H1 (cell line): ENCODE measurements around the gene RPL28. TPM values are rescaled to one million over a fixed set of nuclear protein-coding genes. Genes with fewer than 3 reads are reported as not detected.

ENCODE experiments used
- CTCF ChIA-PET: fragments of 300-600 bp; sonication (Branson Sonifier 250); formaldehyde crosslinking; loops from one replicate; lab custom pipeline; 2021; ENCODE audit not compliant: partially characterized antibody; lab: Charles Lee
- POLR2A ChIA-PET: fragments of 300-600 bp; sonication (Branson Sonifier 250); formaldehyde crosslinking; loops from one replicate; lab custom pipeline; 2021; ENCODE audit warnings: inconsistent platforms; ENCODE audit not compliant: partially characterized antibody; lab: Charles Lee
- DNase-seq, 2 experiments: peaks; one replicate each; pipeline versions ENCODE4 v3.0.0 to v3.0.0-alpha.2; 2010 to 2022; ENCODE audit warnings: low spot score in 2 of 2, low read depth in 1 of 2, mixed read lengths in 1 of 2
- FAIRE-seq: peaks from 2 replicates; lab custom pipeline; 2011; peaks lifted over from hg19 to GRCh38; lab: Jason Lieb, UNC
- H2AFZ ChIP-seq: 2 replicates; pipeline ENCODE4 v1.8.1; 2012; ENCODE audit warnings: low read length, inconsistent platforms
- H2AK5ac ChIP-seq: 2 replicates; pipeline ENCODE4 v1.6.1; 2013; ENCODE audit warnings: low read depth, low read length
- H2BK120ac ChIP-seq: replicated peaks from 2 replicates; pipeline ENCODE3; 2013; ENCODE audit warnings: low read depth, low read length, inconsistent platforms
- H2BK12ac ChIP-seq: 2 replicates; pipeline ENCODE4 v1.6.1; 2013; ENCODE audit warnings: low read depth, low read length
- H2BK15ac ChIP-seq: 2 replicates; pipeline ENCODE4 v1.6.1; 2013; ENCODE audit warnings: low read length
- H2BK20ac ChIP-seq: 2 replicates; pipeline ENCODE4 v1.6.1; 2013; ENCODE audit warnings: low read length
- H2BK5ac ChIP-seq: 2 replicates; pipeline ENCODE4 v1.6.1; 2013; ENCODE audit warnings: low read depth, low read length
- H3K14ac ChIP-seq: 2 replicates; pipeline ENCODE4 v1.6.1; 2013; ENCODE audit warnings: inconsistent platforms; ENCODE audit not compliant: insufficient read length
- H3K18ac ChIP-seq: 2 replicates; pipeline ENCODE4 v1.6.1; 2013; ENCODE audit warnings: low read length; ENCODE audit errors: extremely low read depth
- H3K23ac ChIP-seq: 2 replicates; pipeline ENCODE4 v1.6.1; 2013; ENCODE audit warnings: inconsistent platforms; ENCODE audit not compliant: insufficient read length
- H3K23me2 ChIP-seq: 2 replicates; pipeline ENCODE4 v1.6.1; 2013; ENCODE audit warnings: low read depth, low read length
- H3K27ac ChIP-seq: 2 replicates; pipeline ENCODE4 v1.6.1; 2011; ENCODE audit warnings: low read depth, low read length, inconsistent platforms
- H3K27me3 ChIP-seq, 4 experiments: replicated peaks in 1 of 4; 1 replicate in 1 of 4; 2 replicates in 3 of 4; pipeline versions ENCODE4 v1.6.1 to v1.8.1; 2011 to 2013; ENCODE audit warnings: low read length in 3 of 4, mild to moderate bottlenecking in 3 of 4, inconsistent platforms in 2 of 4, mixed read lengths in 2 of 4, moderate library complexity in 1 of 4; ENCODE audit not compliant: control insufficient read depth in 3 of 4, insufficient read depth in 3 of 4; ENCODE audit errors: extremely low read depth in 1 of 4
- H3K36me3 ChIP-seq, 4 experiments: 2 replicates each; pipeline versions ENCODE4 v1.6.1 to v1.8.1; 2011 to 2013; ENCODE audit warnings: mild to moderate bottlenecking in 4 of 4, low read length in 3 of 4, moderate library complexity in 2 of 4, control low read depth in 1 of 4, inconsistent platforms in 1 of 4; ENCODE audit not compliant: insufficient read depth in 4 of 4, control insufficient read depth in 2 of 4
- H3K4ac ChIP-seq: replicated peaks from 2 replicates; pipeline ENCODE3; 2013; ENCODE audit warnings: low read length, low read depth, mixed read lengths, inconsistent platforms; ENCODE audit not compliant: insufficient read length
- H3K4me1 ChIP-seq, 4 experiments: replicated peaks in 1 of 4; 1 replicate in 1 of 4; 2 replicates in 3 of 4; pipeline versions ENCODE4 v1.6.1 to v1.8.1; 2011 to 2013; ENCODE audit warnings: low read length in 3 of 4, inconsistent platforms in 2 of 4, mixed read lengths in 1 of 4; ENCODE audit not compliant: insufficient read depth in 4 of 4, control insufficient read depth in 3 of 4
- H3K4me2 ChIP-seq, 2 experiments: 2 replicates each; pipeline versions ENCODE4 v1.6.1 to v1.8.1; 2011 to 2013; ENCODE audit warnings: low read depth in 2 of 2, low read length in 2 of 2, control low read depth in 1 of 2, inconsistent platforms in 1 of 2, mild to moderate bottlenecking in 1 of 2; ENCODE audit not compliant: insufficient read depth in 1 of 2
- H3K4me3 ChIP-seq, 4 experiments: fragments of 200-600, 300-600 bp in 1 of 4; sonication (generic), shearing (Covaris generic), sonication (Bioruptor Twin) in 1 of 4; 2 replicates each; pipeline versions ENCODE4 v1.5.1 to v1.8.1; 2011 to 2016; ENCODE audit warnings: low read length in 4 of 4, low read depth in 3 of 4, control low read depth in 2 of 4, inconsistent platforms in 2 of 4, mild to moderate bottlenecking in 2 of 4, mixed read lengths in 1 of 4, moderate library complexity in 1 of 4; ENCODE audit not compliant: insufficient read depth in 2 of 4; ENCODE audit errors: extremely low read depth in 1 of 4
- H3K56ac ChIP-seq: replicated peaks from 2 replicates; pipeline ENCODE3; 2013; ENCODE audit warnings: low read depth, mild to moderate bottlenecking, mixed read lengths, low read length, inconsistent platforms; ENCODE audit not compliant: insufficient read length
- H3K79me1 ChIP-seq: 2 replicates; pipeline ENCODE4 v1.6.1; 2013; ENCODE audit warnings: low read depth, low read length, control low read depth
- H3K79me2 ChIP-seq, 2 experiments: 2 replicates each; pipeline versions ENCODE4 v1.6.1 to v1.8.1; 2012 to 2013; ENCODE audit warnings: low read length in 2 of 2, mild to moderate bottlenecking in 2 of 2, inconsistent platforms in 1 of 2; ENCODE audit not compliant: insufficient read depth in 2 of 2, control insufficient read depth in 1 of 2
- H3K9ac ChIP-seq, 4 experiments: replicated peaks in 1 of 4; 1 replicate in 1 of 4; 2 replicates in 3 of 4; pipeline versions ENCODE4 v1.6.1 to v1.8.1; 2011 to 2013; ENCODE audit warnings: low read depth in 3 of 4, low read length in 3 of 4, control low read depth in 2 of 4, mild to moderate bottlenecking in 2 of 4, moderate library complexity in 2 of 4, inconsistent platforms in 1 of 4; ENCODE audit errors: extremely low read depth in 1 of 4
- H3K9me3 ChIP-seq, 2 experiments: 2 replicates each; pipeline versions ENCODE4 v1.6.1 to v1.8.1; 2012 to 2013; ENCODE audit warnings: mild to moderate bottlenecking in 2 of 2, moderate library complexity in 2 of 2, control low read depth in 1 of 2, inconsistent platforms in 1 of 2, low read depth in 1 of 2, low read length in 1 of 2, mixed read lengths in 1 of 2; ENCODE audit not compliant: insufficient read depth in 2 of 2
- H4K20me1 ChIP-seq, 2 experiments: replicated peaks in 1 of 2; 2 replicates each; pipeline versions ENCODE3 to v1.8.1; 2011 to 2013; ENCODE audit warnings: inconsistent platforms in 2 of 2, low read length in 2 of 2, mild to moderate bottlenecking in 1 of 2; ENCODE audit not compliant: insufficient read depth in 2 of 2, control insufficient read depth in 1 of 2
- H4K5ac ChIP-seq: 2 replicates; pipeline ENCODE4 v1.6.1; 2013; ENCODE audit warnings: low read length, low read depth, mixed read lengths, inconsistent platforms; ENCODE audit not compliant: insufficient read length
- H4K8ac ChIP-seq: 2 replicates; pipeline ENCODE4 v1.8.0; 2013; ENCODE audit warnings: mild to moderate bottlenecking, moderate library complexity, low read length, inconsistent platforms; ENCODE audit not compliant: insufficient read depth; ENCODE audit errors: extremely low read depth
- H4K91ac ChIP-seq: replicated peaks from 2 replicates; pipeline ENCODE3; 2013; ENCODE audit warnings: low read length, mixed read lengths, inconsistent platforms; ENCODE audit not compliant: insufficient read length
- ASH2L ChIP-seq: fragments of 200-600, 300-600 bp; sonication (generic); IDR thresholded peaks from one replicate; pipeline ENCODE4 v1.7.1; 2017; ENCODE audit warnings: low read length
- BACH1 ChIP-seq: IDR thresholded peaks from 2 replicates; pipeline ENCODE4 v1.6.1; 2012; ENCODE audit warnings: low read length, improper control_type of control experiment
- CBX8 ChIP-seq: fragments of 300-800, 300-1000 bp; sonication (generic); IDR thresholded peaks from 2 replicates; pipeline ENCODE4 v1.7.1; 2016; ENCODE audit warnings: low read depth, low read length, borderline replicate concordance
- CEBPB ChIP-seq: IDR thresholded peaks from 2 replicates; pipeline ENCODE4 v1.6.1; 2012; ENCODE audit warnings: low read depth, low read length
- CHD1 ChIP-seq: IDR thresholded peaks from 2 replicates; pipeline ENCODE4 v1.6.1; 2012; ENCODE audit warnings: low read depth, low read length, improper control_type of control experiment
- CREB1 ChIP-seq: IDR thresholded peaks from 2 replicates; pipeline ENCODE4 v1.6.1; 2012; ENCODE audit warnings: inconsistent platforms
- GABPA ChIP-seq: IDR thresholded peaks from 2 replicates; pipeline ENCODE4 v1.6.1; 2011; ENCODE audit warnings: mild to moderate bottlenecking, low read length, moderate library complexity, borderline replicate concordance; ENCODE audit not compliant: insufficient read depth
- KDM4A ChIP-seq: IDR thresholded peaks from one replicate; pipeline ENCODE4 v1.7.1; 2012; ENCODE audit warnings: low read depth, mild to moderate bottlenecking, moderate library complexity, low read length, inconsistent platforms; ENCODE audit not compliant: severe bottlenecking
- POLR2A ChIP-seq, 2 experiments: IDR thresholded peaks; 1 replicate in 1 of 2; 2 replicates in 1 of 2; pipeline ENCODE4 v1.6.1; 2011; ENCODE audit warnings: low read depth in 2 of 2, low read length in 2 of 2, mild to moderate bottlenecking in 2 of 2; ENCODE audit errors: control extremely low read depth in 1 of 2
- SIN3A ChIP-seq, 2 experiments: IDR thresholded peaks in 1 of 2; conservative IDR thresholded peaks in 1 of 2; 2 replicates each; pipeline ENCODE4 v1.6.1; 2011 to 2012; ENCODE audit warnings: low read length in 2 of 2, improper control_type of control experiment in 1 of 2, low read depth in 1 of 2, mild to moderate bottlenecking in 1 of 2
- SIX5 ChIP-seq: IDR thresholded peaks from 2 replicates; pipeline ENCODE4 v1.6.1; 2011; ENCODE audit warnings: mild to moderate bottlenecking, low read depth, low read length
- TAF1 ChIP-seq: IDR thresholded peaks from 2 replicates; pipeline ENCODE4 v1.6.1; 2011; ENCODE audit warnings: mild to moderate bottlenecking, low read depth, low read length
- WGBS, 2 experiments: shearing (Covaris generic) in 1 of 2; methylation state at CpG; one replicate each; pipeline versions ENCODE4 v1.1.6 to v1.1.7; 2013 to 2015; ENCODE audit warnings: low lambda C conversion rate in 2 of 2, mixed read lengths in 2 of 2, inconsistent platforms in 1 of 2, low coverage in 1 of 2, missing lambda C conversion rate in 1 of 2; ENCODE audit not compliant: insufficient replicate concordance in 2 of 2, insufficient coverage in 1 of 2, insufficient read length in 1 of 2; ENCODE audit errors: extremely low coverage in 1 of 2, missing lambda C conversion rate in 1 of 2; 5-methylcytosine and 5-hydroxymethylcytosine counted together
- polyA plus RNA-seq, 7 experiments: library from polyadenylated mRNA; depleted of rRNA in 3 of 7; stranded (reverse) in 5 of 7; unstranded in 2 of 7; fragments of >200 nt in 5 of 7; fragments of 200-250 nt in 2 of 7; gene quantifications; 1 replicate in 5 of 7; 2 replicates in 1 of 7; 4 replicates in 1 of 7; pipeline versions ENCODE4 v1.2.1 to v1.2.3, GENCODE V29; 2011 to 2013; ENCODE audit warnings: missing spikeins in 2 of 7, mixed read lengths in 2 of 7
- total RNA-seq: library from RNA; stranded (reverse); fragmentation: NEBNext Ultra II Directional; extraction: Animal tissue kit (Norgen Biotek cat#: 25700); gene quantifications from 2 replicates; pipeline ENCODE4 v1.2.1, GENCODE V29; 2021

Gene RPL28
- total and polyA plus RNA-seq, 2 of the 8 experiments (the other 6 are each of a cell fraction or from before 2014, with no cell fraction given), result 2,123 to 8,402 TPM

- Histone ChIP-seq H3K4me3 (peak overlapping the region; percentile 38 to 98 (median 72)), H3K27ac (peak overlapping the region; percentile 94), H3K4me1 (peaks cover 0 to 20% (median 13%) of the 10 kb centered on the region in 4 experiments; a peak in 6 of 7 replicates), H3K9me3 (no peaks in the 10 kb centered on the region; a peak in 1 of 4 replicates), H4K20me1 (peaks cover 23 to 24% of the 10 kb centered on the region in 2 experiments), H4K91ac (peak overlapping the region; percentile 100), H3K23ac (no peak overlapping the region), H2BK15ac (peak overlapping the region; percentile 97), H2BK120ac (peak overlapping the region; percentile 93), H3K14ac (no peak overlapping the region), H2AFZ (peak overlapping the region; percentile 75; the same call in 1 of the 2 replicates), H2BK5ac (peak overlapping the region; percentile 97), H3K56ac (peak overlapping the region; percentile 62), H3K79me1 (peaks cover 15% of the 10 kb centered on the region), H3K23me2 (peaks cover 13% of the 10 kb centered on the region), H2BK20ac (peak overlapping the region; percentile 92; the same call in 1 of the 2 replicates), H2AK5ac (peak overlapping the region; percentile 95), H4K5ac (peak overlapping the region; percentile 98), H2BK12ac (peak overlapping the region; percentile 64), H3K4ac (peak overlapping the region; percentile 94), H4K8ac (peak overlapping the region; percentile 97; the same call in 1 of the 2 replicates), H3K27me3 (peaks cover 0 to 4% (median 1%) of the 10 kb centered on the region in 4 experiments; a peak in 2 of 7 replicates), H3K36me3 (peaks cover 12 to 38% (median 28%) of the 10 kb centered on the region in 4 experiments), H3K18ac (peak overlapping the region; percentile 99), H3K4me2 (peak overlapping the region; percentile 88 to 99), H3K9ac (peak overlapping the region; percentile 78 to 86 (median 84)), H3K79me2 (peaks cover 12 to 32% of the 10 kb centered on the region in 2 experiments)
- ChIA-PET CTCF (interaction anchor here (1.3 to 2.2 kb wide), 3 partner anchors 10 to 96 kb away, joined by 7 to 8 read pairs (median 7); partner anchors contain the start of gene TMEM238), POLR2A (interaction anchor here (0.6 to 34.6 kb wide), 74 partner anchors 5 to 332 kb away, joined by 3 to 874 read pairs (median 5); partner anchors contain the start of genes C19orf85, DNAAF3, EPS8L1 and FIZ1)
- 1% methylated on average over 36 of the region's 72 CpGs; no CpG with 5 or more reads in 1 of the 2 experiments for WGBS, 2 experiments
- peak; percentile 96 for DNase-seq
- FAIRE-seq, result peak; percentile 55
- TF ChIP-seq SIN3A (conservative IDR thresholded peaks at IDR 0.05 in 1 of 2, IDR thresholded peaks at IDR 0.05 in 1 of 2; ENCODE audit: low read depth in 1 of 2, low read length in 2 of 2) (peak in 1 of 2 experiments; percentile 41; a peak in 1 of 4 replicates), TAF1 (peak; percentile 50; the same call in 1 of the 2 replicates), CEBPB (no peak), ASH2L (no peak), GABPA (no peak), KDM4A (no peak), SIX5 (no peak), CHD1 (no peak), POLR2A (IDR thresholded peaks at IDR 0.05; ENCODE audit: control extremely low read depth in 1 of 2, low read depth in 2 of 2, low read length in 2 of 2) (peak in 1 of 2 experiments; percentile 95; a peak in 2 of 3 replicates), CREB1 (peak; percentile 92), CBX8 (no peak), BACH1 (0 out of 2 replicates have a peak, but pooled peaks have one; percentile 30)
Measured at GRCh38 chr19:55407800-55408532, 22.2 kb downstream of the RPL28 start.
